GM19324 (cell line): ENCODE results near the gene PSORS1C1.
"Not testable (repeated sequence)": the region's sequence is repeated elsewhere in the genome, so short reads cannot be mapped to it uniquely, and the experiment has no call there.

Experiments
- ATAC-seq: cut with Tn5 transposase; IDR thresholded peaks from one replicate; pipeline ENCODE4 v1.9.1; 2021; ENCODE audit warnings: mild to moderate bottlenecking, moderate library complexity; ENCODE audit not compliant: unreplicated experiment, low FRiP score

Gene PSORS1C1

DNA sequence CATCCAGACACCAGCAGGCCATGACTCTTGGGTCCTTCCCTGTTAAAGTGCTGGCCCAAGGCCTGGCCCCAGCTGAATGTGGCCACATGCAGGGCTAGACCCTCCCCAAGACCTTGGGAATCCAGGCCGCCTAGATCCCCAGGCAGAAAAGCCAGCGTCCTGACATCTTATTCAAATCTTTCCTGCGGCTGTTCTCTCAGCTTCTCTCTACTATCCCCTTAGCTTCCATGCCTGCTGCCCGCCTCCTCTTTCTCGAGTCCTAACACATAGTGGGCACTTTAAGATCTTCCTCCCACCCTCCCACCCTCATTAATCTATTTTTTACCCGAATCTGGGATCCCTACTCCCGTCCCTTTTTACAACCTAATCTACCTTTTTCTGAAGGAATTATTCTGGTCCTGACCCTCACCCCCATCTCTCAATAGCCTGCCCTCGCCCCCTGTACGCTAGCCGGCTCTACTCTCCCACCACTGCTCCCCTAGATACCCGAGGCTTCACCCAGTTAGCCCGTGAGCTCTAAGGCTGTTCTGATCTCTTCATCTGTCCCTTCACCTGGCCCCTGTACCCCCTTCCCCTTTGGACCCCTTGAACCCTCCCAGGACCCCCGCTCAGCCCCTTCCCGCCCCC lies 43.0 kb downstream of the PSORS1C1 start, which contains the start of gene CCHCR1:
Gene CCHCR1 (minus strand): TSS at position 290 of the 627 bp plus-strand sequence. CDS start 202 bp downstream, at position 88.
- no peak for ATAC-seq

DNA sequence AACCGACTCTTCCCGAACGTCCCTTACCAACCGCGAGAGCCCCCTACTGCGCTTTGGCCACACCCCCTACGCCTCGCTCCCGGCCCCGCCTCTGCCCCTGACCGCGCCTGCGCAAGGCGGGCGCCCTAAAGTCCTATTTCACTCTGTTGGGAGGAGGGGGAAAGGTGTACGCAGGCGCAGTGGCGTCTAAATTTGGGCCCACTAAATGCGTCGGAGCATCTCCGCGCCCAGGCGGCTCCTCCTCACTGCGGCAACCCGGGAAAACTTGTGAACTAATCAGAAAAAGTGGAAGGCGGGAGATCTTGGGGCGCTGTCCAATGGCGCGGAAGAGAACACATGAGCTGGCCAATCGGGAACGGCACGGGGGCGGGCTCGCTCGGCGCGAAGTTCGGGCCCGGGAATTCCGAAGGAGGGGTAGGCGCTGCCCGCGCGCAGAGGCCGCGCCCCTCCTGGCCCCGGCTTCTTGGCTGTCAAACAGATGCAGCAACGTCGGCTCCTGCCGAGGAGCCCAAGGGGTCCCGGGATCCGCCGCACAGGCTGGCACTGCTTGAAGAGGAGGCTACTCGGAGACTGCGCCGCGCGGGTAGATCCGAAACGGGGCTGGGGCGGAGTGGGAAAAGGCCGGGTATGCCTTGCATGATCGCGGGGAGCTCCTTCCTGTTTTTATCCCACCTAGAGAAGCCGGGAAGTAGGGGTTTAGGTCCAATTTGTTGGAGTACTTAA lies 43.7 kb downstream of the PSORS1C1 start, which contains the start of gene TCF19:
Gene TCF19 (plus strand): TSS at position 450 of the 723 bp plus-strand sequence. CDS start 881 bp downstream, outside the sequence.
- peak; percentile 88 for ATAC-seq

DNA sequence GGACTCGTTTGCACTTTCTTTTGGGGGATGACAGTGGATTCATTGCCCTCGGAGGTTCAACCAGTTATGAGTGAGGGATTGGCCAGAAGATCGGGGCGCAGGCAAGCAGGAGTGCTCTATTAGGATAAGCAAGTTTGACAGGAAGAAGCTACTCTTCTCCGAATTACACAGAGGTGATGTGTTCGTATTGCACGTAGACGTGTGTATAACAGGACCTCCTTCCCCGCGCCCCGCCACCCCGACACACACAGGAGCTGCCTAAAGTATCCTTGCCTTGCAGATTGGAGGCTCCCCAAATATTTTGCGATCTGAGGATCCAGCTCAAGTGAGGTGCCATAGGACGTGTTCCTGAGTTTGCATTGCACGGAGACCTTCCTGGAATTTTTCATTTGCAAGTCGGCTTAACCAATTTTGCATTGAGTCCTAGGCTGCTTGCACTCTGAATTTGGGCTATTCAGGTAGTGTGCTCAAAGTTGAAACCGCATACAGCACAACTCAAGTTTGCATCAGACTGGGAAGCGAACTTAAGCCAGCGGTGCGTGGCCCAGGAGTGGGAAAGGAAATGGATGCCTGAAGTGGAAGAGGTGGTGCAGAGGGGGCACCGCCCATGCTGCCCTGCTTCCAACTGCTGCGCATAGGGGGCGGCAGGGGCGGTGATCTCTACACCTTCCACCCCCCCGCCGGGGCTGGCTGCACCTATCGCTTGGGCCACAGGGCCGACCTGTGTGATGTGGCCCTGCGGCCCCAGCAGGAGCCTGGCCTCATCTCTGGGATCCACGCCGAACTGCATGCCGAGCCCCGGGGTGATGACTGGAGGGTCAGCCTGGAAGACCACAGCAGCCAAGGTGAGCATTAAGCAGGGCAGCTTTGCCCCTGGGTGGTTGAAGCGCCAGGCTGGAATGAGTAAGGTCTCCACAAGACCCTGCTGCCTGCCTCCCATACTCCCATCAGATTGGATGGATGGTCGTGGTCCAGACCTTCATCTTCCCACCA lies 44.6 kb downstream of the PSORS1C1 start:
- no peak for ATAC-seq

- no peak for ATAC-seq
Measured at GRCh38 chr6:31161216-31162126, 46.9 kb downstream of the PSORS1C1 start.

- ATAC-seq: no peak
Measured at GRCh38 chr6:31162463-31163165, 48.0 kb downstream of the PSORS1C1 start.

- no peak for ATAC-seq
Measured at GRCh38 chr6:31163922-31164321, 49.3 kb downstream of the PSORS1C1 start.

GRCh38 chr6:31164475-31165063 lies 50.0 kb downstream of the PSORS1C1 start:
- not testable (repeated sequence) for ATAC-seq

DNA sequence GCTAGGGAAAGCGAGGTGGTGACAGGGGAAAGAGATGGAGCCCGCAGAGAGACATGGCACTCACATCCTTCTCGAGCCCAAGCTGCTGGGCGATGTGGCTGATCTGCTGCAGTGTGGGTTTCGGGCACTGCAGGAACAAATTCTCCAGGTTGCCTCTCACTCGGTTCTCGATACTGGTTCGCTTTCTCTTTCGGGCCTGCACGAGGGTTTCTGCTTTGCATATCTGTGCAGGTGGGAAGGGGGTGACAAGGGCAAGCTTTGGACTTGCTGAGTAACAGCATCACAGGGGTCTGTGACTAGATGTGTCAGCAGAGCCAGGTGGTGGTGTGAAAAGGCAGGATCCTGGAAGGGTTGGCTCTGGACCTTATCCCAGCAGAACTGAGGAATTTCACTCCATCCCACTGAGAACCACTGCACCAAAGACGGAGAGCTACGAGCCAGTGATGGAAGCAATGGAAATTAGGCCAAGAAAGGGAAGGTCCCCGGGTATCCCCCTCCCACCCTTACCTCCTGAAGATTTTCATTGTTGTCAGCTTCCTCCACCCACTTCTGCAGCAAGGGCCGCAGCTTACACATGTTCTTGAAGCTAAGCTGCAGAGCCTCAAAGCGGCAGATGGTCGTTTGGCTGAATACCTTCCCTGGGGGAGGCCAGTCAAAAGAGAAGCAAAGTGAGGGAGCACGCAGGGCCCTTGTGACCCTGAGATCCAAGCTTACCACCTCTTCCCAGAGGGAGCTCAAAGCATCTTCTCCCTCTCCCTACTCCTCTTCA lies 50.6 kb downstream of the PSORS1C1 start:
- peak; percentile 61 for ATAC-seq

DNA sequence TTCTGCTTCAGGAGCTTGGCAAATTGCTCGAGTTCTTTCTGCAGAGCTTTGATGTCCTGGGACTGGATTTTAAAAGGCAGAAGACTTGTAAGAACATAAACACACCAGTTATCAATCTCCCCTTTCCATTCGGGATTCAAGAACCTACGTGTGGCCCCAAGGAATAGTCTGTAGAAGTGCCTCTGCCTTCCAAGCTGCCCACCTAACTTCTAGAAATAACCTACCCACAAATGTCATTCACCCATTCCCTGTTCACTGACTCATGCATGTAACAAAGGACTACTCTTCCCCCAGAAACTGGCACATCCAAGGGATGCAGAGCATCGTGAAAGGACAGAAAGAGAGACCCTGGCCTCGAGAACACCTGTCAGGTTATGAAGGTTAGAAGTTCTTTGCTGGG lies 51.4 kb downstream of the PSORS1C1 start:
- no peak for ATAC-seq

- no peak for ATAC-seq
Measured at GRCh38 chr6:31168606-31169005, 54.0 kb downstream of the PSORS1C1 start.

- ATAC-seq: no peak
Measured at GRCh38 chr6:31169123-31169857, 54.7 kb downstream of the PSORS1C1 start.

DNA sequence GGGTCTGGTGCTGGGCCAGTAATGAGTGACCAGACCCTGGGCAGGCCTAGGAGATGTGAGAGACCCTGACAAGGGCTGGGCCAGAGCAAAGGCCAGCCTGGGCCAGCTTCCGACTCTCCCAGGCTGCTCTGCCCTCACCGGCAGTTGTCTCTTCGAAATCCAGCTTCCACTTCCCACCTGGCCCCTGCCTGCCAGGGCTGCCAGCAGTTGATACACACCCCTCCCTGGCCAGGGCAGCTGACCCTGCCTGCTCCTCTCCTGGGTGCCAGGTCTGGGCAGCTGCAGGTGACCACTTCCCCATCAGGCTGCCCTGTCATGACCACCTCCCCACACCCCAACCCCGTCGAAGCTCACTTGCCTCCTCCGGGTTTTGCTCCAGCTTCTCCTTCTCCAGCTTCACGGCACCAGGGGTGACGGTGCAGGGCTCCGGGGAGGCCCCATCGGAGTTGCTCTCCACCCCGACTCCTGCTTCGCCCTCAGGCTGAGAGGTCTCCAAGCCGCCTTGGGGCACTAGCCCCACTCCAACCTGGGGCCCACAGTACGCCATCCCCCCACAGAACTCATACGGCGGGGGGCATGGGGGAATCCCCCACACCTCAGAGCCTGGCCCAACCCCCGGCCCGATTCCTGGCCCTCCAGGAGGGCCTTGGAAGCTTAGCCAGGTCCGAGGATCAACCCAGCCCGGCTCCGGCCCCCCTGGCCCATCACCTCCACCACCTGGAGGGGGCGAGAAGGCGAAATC lies 55.4 kb downstream of the PSORS1C1 start:
- not testable (repeated sequence) for ATAC-seq

DNA sequence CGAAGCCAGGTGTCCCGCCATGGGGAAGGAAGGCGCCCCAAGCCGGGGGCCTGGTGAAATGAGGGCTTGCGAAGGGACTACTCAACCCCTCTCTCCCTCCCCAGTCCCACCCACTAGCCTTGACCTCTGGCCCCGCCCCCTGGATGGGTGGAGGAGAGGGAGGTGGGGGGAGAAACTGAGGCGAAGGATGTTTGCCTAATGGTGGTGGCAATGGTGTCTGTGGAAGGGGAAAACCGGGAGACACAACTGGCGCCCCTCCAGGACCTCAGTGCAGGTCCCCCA lies 55.9 kb downstream of the PSORS1C1 start, which contains the start of gene POU5F1:
Gene POU5F1 (minus strand): TSS at position 83 of the 282 bp plus-strand sequence. CDS start 62 bp downstream, at position 21.
- ATAC-seq: no peak

- ATAC-seq: no peak
Measured at GRCh38 chr6:31170987-31171671, 56.5 kb downstream of the PSORS1C1 start.

DNA sequence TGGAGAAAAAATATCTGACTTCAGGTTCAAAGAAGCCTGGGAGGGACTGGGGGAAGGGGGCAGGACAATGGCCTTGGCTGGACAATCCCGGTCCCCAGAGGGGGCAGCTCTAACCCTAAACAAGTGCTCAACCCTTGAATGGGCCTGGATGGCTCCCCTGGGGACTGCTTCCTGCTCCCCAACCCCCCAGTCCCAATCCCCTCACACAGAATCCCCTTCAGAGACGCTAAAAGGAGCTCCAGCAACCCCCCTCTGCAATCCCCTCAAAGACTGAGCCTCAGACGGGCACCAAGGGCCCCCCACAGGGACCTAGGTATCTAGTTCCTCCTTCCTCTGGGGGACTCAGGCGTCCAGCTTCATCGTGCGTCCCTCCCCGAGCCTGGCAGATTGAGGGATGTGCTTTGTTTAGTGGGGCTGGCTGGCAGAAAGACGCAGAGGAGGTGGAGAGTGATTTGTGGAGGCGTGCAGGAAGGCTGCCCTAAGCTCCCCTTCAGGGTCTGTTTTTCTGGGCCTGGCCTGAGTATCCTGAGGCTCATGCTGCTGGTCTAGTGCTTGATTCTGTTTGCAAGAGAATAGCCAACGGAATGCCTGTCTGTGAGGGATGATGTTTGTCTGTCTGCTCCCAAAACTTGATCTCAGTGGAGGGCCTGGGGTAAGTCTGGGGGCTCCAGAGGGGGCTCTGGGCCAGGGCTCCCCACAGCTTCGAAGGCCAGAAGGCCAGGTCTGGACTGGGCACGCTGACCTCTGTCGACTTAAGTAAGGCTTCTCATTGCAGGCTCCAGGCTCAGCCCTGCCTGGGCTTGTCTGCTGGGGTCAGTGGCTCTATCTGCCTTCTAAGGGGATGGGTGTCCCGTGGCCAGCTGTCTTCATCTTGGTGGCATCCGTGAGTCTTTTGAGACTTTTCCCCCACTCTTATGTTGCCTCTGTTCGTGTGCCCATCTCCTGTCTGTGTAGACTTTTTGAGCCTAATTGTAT lies 57.6 kb downstream of the PSORS1C1 start:
- no peak for ATAC-seq
